GM19043 (cell line): ENCODE data around the gene RETN.
A peak's percentile ranks its signal among the peaks of the same experiment; 100 is the strongest.

Experiments used
- ATAC-seq: cut with Tn5 transposase; IDR thresholded peaks from one replicate; pipeline ENCODE4 v1.9.1; 2021; ENCODE audit warnings: low read depth; ENCODE audit not compliant: unreplicated experiment

RETN gene, protein sequence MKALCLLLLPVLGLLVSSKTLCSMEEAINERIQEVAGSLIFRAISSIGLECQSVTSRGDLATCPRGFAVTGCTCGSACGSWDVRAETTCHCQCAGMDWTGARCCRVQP

DNA sequence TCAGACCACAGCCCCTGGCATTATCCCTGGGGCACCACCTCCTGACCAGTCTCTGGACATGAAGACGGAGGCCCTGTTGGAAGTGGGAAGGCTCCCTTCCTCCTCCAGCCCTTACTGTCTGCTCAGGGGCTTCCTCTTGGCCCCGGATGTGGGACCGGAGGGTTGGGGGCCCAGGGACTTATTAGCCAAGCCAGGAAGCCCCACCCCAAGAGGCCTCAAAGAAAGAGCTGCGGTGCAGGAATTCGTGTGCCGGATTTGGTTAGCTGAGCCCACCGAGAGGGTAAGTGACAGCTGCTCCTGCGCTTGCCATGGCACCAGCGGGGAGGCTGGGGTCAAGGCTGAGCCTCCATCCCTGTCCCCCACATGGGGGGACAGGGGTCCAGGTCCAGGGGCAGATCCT is at the start of gene RETN:
Gene RETN (plus strand): TSS at position 208 of the 400 bp plus-strand sequence. CDS start 278 bp downstream, outside the sequence.
- ATAC-seq, result no peak

DNA sequence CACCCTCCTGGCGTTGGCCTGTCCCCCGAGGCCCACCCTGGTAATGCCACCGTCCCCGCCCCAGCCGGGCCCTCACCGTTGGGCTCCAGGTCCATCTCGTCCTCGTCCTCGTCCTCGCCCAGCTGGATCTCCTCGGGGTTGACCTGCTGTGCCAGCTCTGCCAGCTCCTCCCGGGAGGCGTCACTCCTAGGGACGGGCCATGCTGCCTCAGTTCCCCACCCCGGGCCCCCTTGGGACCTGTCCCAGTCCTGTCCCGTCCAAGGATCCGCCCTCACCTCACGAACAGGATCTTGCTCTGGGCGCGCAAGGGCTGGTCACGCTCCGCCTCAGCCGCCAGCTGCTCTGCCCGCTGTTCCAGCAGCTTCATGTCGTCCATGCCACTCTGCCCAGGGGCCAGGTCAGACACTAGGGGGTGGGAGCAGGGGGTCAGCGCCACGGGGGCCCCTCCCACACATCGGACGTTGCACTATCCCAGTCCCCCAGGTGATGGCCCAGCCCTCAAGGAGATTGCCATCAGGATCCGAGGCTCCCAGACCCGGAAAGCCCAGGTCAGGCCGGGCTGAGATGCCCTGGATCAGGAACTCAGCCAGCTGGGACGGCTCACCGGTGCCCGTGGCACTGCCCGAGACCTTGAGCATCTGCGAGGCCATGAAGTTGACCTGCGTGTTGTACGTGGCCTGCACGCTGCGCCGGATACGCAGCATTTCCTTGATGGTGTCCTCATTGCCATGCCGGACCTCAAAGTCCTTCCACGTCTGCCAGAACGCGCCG is 49.0 kb upstream of the RETN start:
- no peak for ATAC-seq

DNA sequence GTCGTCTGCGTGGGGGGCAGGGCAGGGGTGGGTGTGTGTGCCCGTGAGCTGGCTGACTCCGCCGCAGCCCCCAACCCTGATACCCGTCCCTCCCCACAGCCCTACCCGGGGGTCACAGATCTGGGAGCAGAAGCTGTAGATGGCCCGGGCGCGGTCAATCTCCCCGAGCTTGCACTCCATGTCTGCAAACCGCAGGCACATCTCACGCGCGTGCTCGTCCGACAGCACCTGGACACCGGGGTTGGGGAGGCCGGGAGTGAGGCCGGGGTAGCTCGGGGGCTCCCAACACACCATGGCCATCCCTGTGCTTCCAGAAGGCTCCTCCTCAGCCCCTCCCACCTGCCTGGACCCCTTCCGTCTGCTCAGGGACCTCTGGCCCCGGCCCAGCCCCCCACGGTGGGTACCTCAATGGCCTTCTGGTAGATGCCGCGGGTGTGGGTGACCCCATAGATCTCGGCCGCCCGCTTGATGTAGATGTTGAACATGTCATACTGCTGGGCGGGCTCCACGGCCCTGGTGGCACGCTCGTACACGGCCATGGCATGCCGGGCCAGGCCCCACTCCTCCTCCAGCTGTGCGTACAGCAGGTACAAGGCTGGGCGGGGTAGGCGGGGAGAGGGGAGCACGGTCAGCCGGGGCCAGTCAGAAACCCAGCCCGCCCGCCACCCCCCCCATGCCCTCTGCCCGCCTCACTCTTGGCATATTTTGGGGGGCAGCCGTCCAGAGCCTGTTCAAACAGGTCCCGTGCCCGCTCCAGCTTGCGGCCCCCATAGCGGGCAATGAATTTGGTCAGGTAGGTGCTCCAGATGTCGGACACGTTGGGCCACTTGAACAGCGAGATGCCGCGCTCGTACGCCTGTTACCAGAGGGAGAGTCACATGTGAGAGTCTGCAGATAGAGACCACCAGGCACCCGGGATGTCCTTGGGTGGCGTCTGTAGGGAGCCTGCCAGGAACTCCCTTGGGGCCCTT is 48.1 kb upstream of the RETN start:
- ATAC-seq, result no peak

DNA sequence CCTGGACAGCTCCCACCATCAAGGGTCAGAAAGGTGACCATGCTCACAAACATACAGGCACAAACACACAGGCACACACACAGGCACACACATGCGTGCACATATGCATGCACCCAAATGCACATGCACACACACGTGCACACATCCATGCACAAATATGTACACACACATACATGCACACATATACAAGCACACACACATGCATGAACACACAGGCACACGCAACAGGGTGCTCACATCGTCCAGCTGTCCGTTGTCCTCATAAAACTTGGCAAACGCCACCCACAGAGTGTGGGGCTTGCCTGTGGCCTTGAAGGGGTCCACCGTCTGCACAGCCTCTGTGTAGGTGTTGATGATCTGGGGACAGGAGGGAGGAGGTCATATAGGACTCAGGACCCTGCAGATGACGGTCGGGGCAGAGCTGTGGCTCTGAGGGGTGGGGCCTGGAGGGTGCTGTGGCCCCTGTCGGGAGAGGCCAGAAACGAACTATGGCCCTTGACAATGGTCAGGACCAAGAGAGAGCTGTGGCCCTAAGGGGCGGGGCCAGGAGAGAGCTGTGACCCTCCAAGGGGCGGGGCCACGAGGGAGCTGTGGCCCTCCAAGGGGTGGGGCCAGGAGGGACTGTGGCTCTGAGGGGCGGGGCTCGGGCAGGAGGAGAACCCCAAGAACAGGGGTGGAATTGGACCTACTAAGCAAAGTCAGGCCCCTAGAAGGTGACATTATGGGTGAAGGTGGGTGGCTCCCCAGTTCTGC is 45.7 kb upstream of the RETN start:
- ATAC-seq, result no peak

DNA sequence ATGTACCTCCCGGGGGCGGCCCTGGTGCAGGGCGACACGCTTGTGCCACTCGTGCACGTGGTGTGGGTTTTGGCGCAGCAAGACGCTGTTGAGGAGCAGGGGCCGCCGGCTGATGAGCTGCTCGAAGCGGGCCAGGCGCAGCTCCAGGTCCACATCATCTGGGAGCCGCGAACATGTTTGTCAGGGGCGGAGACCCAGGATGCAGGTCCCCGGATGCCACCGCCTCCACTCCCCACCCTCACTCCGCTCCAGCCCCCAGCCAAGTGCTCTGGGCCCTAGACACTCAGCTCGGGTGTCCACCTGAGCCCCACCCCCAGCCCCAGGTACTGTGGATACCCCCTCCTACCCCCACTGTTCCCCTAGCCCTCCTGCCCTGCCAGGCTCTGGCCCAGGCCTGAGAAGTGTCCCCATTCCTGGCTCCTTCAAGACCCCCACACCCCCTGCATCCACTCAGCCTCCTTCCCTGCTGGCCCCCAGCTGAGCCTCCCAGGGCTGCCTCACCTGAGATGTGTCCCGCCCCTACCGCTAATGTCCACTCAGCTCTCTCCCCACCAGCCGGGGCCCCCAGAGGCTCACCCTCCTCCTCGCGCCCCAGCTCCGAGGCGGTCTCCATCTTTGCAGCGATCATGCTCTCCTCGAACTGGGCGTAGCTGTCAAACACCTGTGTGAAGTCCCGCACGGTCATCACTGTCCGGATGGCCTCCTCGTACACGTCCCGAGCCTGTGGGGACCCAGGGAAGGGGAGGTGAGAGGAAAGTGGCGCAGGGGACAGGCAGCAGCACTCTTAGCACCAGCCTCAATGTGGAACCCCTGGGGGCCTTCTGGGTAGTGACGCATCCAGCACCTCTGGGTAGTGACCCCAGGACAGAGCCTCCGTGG is 44.9 kb upstream of the RETN start:
- no peak for ATAC-seq

DNA sequence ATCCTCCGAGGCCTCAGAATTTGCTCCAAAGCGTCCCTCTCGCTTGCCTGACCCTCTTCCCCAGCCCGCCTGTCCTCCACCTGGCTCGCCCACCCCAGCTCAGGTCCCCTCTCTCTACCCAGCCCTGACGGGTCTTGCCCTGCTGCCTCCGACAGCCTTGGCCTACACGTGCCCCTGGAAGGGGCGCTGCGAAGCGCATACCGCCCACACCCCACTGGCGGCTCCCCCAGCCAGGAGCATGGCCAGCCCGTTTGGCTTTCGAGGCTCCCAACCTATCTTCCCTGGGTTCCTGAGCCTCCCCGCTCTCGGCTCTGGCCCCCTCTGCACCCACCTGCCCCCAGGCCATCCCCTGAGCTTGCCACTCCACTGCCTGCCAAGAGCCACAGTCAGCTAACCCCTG is 44.0 kb upstream of the RETN start:
- ATAC-seq, result no peak

DNA sequence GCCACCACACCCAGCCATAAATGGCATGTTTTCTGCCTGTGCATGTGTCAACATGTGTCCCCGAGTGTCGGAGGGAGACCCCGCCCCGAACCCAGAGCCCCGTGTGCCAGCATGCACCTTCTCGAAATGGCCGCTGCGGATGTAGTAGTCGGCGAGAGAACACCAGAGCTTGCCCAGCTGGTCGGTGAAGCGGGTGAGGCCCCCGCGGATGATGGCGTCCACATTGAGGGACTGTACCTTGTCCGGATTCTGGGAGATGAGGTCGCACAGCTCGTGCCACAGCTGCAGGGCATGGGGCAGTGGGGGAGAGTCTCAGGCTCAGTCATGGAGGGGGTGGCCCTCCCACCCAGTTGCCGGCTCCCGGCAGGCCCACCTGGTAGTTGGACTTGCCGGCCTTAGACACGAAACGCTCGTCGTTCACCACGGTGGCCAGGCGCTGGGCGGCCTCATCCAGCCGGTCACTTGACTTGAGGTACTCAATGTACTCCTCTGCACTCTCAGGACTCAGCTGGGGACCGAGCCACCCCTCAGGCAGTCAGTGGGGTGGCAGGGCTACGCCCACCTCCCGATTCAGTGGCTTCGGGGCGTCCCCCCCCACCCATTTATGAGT is 43.0 kb upstream of the RETN start:
- ATAC-seq, result no peak

DNA sequence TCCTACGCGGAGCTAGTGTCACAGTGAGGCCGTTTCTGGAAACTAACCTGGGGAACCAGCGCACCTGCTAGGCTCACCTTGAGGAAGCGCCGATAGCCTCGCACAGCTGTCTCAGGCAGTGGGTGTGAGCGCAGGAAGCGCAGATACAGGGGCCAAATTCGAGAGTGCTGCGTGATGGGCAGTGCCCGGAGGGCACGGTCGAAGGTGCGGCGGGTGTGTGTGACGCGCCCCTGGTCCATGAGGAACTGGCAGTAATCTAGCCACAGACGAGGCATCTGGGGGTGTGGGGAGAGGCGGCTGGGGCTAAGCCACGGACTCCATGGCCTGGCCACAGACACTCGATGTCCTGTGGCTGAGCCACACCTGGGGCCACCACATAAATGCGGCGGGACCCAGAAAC is 41.7 kb upstream of the RETN start:
- ATAC-seq, result no peak

DNA sequence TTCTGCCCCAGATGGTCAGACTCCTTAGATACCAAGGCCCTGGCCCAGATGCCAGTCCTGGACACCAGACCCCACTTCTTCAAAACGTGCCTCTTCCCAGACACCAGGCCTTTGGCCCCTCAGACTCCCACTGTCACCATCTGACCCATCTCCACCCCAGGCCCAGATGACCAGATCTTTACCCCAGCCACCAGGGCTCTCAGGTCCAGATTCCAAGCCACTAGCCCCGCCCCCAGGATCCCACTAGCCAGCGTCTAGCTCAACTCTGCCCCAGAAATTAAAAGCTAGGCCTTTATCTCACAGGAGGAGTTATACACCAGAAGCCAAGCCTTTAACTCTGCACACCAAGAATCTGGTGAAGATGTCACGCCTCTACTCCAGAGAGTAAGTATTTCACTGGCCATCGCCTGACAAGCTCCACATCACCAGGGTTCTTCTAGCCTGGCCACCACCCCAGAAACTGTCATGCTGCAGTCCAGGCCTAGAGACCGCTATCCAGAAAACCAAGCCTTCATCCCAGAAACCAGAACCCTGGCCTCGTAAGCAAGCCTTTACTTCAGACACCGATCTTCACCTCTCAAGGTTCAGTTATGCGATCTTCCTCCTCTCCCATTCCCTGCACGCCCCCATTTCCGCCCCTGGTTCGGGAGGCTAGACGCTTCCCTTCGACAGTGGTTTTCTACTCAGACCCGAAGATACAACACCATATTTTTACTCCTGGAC is 40.1 kb upstream of the RETN start:
- ATAC-seq, result no peak

DNA sequence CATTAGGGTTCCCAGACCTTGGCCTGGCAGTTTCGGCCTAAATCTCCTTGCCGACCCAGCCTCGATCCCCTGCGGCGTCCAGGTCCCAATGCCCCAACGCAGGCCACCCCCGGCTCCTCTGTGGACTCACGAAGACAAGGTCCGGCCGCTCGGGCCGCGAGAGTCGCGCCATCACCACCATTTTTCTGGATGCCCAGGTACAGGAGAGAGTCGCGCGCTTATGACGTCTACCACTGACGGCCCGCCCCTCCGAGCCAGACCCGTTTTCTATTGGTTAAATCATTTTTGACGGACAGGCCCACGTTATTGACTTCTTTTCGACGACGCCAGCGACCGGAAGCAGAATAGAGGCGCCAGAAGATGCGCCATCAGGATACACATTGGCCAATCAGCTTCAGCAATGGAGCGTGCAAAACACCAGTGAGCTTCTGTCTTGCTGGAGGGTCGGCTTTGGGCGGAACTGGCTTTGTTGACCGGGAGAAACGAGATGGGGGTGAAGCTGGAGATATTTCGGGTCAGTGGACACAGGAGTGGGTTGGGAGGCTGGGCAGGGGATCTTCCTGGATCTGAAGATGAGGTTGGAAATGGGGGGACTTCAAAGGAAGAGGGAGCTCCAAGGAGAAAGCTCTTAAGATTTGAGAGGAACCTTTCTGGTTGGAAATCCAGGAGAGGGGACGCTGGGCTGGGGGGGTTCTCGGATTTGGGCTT is 39.3 kb upstream of the RETN start, which contains the start of the genes PET100 and XAB2:
Gene PET100 (plus strand): TSS at position 447 of the 708 bp plus-strand sequence. CDS start 41 bp downstream, at position 488.
Gene XAB2 (minus strand): TSS at position 199 of the 708 bp plus-strand sequence. CDS start 18 bp downstream, at position 181.
- peak; percentile 89 for ATAC-seq

DNA sequence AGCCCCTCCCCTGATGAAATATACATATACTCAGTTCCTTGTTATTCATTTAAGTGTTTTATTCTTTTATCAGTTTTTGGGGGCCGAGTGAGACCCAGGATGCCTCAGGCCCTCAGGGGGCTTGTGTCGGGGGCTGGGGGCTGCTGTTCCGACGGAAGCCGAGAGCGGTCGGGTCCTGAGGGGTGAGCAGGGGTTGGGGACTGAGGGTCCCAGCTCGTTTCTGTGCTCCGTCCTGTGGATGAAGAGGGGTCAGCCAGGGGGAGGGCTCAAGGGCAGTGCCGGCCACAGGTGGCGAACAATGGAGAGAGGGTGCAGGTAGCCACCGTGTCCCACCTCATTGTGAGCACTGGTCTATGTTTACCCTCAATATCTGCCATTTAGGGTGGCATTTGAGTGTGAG is 37.3 kb upstream of the RETN start:
- ATAC-seq, result no peak

DNA sequence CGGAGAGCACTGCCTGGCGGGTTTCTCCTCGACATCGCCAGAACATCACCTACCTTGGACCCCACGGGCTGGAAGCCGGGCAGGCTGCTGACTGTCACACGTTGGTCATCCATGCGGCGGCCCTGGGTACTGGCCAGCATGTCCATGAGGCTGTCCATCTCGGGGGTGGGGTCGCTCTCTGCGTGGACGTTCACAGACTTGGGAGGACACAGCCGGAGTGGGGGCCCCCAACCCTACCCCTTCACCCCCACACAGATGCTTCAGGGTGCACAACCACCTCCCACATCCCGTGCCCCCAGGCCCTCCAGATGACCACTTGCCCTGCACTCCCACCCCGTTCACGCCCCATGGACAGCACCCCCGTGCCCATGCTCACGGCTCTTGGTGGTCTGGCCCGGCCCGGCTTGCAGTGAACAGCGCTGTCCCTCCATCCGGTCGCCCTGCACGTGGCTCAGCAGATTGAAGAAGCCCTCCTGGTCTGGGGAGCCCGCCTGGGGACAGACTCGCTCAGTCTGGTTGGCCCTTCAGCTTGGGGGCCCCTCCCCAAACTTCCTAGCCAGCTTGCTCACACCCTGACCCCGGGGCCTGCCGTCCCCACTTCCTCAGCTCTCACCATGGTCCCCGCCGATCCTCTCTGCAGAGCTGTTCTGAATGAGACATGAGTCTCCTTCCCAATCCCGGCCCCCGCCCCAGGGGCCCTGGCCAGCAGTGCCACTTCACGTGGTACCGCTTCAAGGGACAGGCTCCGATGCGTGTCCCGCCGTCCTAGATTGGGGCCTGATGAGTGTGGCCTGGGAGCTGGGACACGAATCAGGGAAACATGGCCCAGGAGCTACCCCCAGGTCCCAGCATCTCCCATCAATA is 36.3 kb upstream of the RETN start:
- ATAC-seq, result no peak

DNA sequence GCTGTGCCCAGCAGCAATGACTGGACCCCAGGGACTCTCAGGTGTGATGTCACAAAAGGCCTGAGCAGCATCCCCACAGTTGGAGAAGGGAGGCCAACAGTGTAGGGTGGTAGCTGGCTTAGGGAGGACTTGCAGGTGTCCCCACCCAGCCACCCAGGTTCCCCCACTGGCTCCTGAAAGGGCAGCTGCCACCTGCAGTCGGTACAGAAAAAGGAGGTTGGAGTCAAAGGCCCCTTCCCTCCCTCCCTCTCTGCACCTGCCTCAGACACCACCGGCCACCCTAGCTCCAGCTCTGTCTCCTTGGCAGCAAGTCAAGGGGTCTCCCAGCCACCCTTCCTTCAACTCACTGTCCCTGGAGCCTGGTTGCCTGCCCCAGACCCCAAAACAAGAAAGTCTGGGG is 35.2 kb upstream of the RETN start, which contains the start of gene PCP2:
Gene PCP2 (minus strand): TSS at position 22 of the 400 bp plus-strand sequence. CDS start 262 bp downstream, outside the sequence.
- no peak for ATAC-seq

DNA sequence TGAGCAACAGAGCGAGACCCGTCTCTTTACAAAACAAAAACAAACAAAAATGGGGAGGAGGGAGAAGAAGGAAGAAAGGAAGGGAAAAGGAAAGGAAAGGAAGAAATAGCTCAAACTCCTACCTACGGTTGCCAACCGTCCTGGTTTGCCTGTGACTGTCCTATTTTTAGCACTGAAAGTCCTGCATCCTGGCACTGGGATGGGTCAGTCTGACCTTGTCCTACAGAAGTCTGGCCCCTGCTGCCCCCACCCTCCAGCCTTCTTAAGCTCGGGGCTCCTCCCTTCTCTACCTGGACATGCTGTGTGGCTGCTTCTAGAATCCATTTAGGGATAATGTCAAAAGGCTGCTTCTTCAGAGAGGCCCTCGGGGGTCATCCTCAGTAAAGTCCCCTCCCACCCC is 33.2 kb upstream of the RETN start:
- no peak for ATAC-seq

DNA sequence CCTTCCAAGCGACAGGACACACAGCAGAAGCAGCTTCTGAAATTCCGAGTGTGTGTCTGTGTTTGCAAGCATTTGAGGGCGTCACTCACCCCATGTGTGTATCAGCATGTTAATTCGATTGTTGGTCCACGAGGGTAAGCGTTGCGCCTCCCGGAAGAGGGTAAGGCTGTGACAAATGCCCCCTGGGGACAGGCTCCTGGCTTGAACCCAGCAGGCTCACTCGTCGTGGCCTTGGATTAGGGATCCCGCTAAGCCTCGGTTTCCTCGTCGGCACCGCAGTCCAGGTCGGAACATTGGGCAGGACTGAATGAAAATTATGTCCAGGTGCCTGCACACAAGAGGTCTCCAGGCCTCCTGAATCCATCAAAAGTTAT is 32.5 kb upstream of the RETN start:
- ATAC-seq, result no peak

DNA sequence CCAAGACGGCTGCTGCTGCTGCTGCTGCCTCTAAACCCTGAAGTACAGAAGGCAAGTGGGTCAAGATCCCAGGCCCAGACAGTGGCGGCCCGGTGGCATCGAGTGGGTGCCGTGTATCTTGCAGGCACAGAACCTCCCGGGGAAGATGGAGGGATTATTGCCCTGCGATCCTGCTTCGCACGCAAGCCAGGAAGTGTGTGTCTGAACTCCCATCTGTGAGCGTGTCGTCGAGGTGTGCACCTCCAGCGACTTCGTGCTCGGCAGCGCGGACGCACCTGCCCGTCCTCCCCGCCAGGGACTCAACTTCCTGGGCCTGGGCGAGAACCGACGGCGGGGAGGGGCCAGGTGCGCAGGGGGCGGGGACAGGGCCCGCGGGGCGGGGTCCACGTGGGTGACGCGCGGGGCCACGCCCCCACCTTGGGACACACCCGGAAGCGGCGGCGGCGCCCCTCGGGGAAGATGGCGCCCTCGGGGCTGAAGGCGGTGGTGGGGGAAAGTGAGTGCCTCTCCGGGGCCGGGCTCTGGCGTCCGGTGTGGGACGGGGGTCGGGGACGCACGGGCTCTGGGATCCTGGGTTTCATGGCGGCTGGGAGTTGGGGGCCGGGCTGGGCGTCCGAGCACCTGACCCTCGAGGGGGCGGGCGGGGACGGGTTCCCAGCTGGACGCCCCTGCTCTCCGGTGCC is 32.0 kb upstream of the RETN start, which contains the start of gene STXBP2:
Gene STXBP2 (plus strand): TSS at position 420 of the 683 bp plus-strand sequence. CDS start 40 bp downstream, at position 460.
- ATAC-seq, result peak; percentile 55
